Spleen (tissue), 11 donors: ENCODE results near the gene GRB10. TPM values are rescaled to one million over a fixed set of nuclear protein-coding genes. Genes with fewer than 3 reads are reported as not detected.

Source experiments
- DNase-seq: peaks from one replicate; pipeline ENCODE4 v3.0.0-alpha.2; 2020
- H3K27ac ChIP-seq, 8 donors: fragments of 200-600 bp; sonication (generic) in 7 of 8; 1 replicate in 4 of 8; 2 replicates in 4 of 8; pipeline versions ENCODE4 v1.5.0 to v1.8.0; 2016 to 2021; ENCODE audit warnings: inconsistent platforms in 4 of 8, mild to moderate bottlenecking in 4 of 8, moderate library complexity in 1 of 8
- H3K27me3 ChIP-seq, 7 donors: fragments of 200-600 bp; sonication (generic) in 6 of 7; replicated peaks in 1 of 7; 1 replicate in 4 of 7; 2 replicates in 3 of 7; pipeline versions ENCODE4 v1.5.0 to v1.8.0; 2016 to 2021; ENCODE audit warnings: inconsistent platforms in 3 of 7, mild to moderate bottlenecking in 1 of 7
- H3K36me3 ChIP-seq, 6 donors: fragments of 200-600 bp; sonication (generic) in 5 of 6; 1 replicate in 4 of 6; 2 replicates in 2 of 6; pipeline versions ENCODE4 v1.5.0 to v1.8.0; 2016 to 2021; ENCODE audit warnings: inconsistent platforms in 2 of 6
- H3K4me1 ChIP-seq, 6 donors: fragments of 200-600 bp; sonication (generic) in 5 of 6; 1 replicate in 3 of 6; 2 replicates in 3 of 6; pipeline versions ENCODE4 v1.5.0 to v1.8.0; 2016 to 2021; ENCODE audit warnings: inconsistent platforms in 3 of 6
- H3K4me3 ChIP-seq, 8 donors: fragments of 200-600 bp; sonication (generic) in 7 of 8; 1 replicate in 4 of 8; 2 replicates in 4 of 8; pipeline versions ENCODE4 v1.5.0 to v1.8.0; 2016 to 2021; ENCODE audit warnings: inconsistent platforms in 4 of 8, mild to moderate bottlenecking in 4 of 8, moderate library complexity in 2 of 8
- H3K9me3 ChIP-seq, 8 donors: fragments of 200-600 bp; sonication (generic) in 7 of 8; 1 replicate in 4 of 8; 2 replicates in 4 of 8; pipeline versions ENCODE4 v1.5.0 to v1.8.0; 2016 to 2021; ENCODE audit warnings: inconsistent platforms in 4 of 8
- POLR2A ChIP-seq, 3 donors: fragments of 450-650 bp; IDR thresholded peaks; one replicate each; pipeline ENCODE4 v1.5.1; 2017; ENCODE audit warnings: antibody characterized with exemption in 3 of 3, mild to moderate bottlenecking in 1 of 3
- POLR2AphosphoS5 ChIP-seq, 3 donors: sonication (generic); formaldehyde crosslinking; IDR thresholded peaks; one replicate each; pipeline ENCODE4 v1.5.1; 2017; ENCODE audit warnings: antibody characterized with exemption in 3 of 3
- WGBS, 5 donors: extraction: QIAGEN DNeasy Blood & Tissue Kit in 3 of 5; methylation state at CpG; one replicate each; pipeline versions ENCODE4 v1.1.5 to v1.1.7; 2013 to 2018; 5-methylcytosine and 5-hydroxymethylcytosine counted together
- intact Hi-C: fragments of 100-400 bp; cut with DNase I; formaldehyde crosslinking; loops from one replicate; pipeline ENCODE4 v1.15.0; 2023; ENCODE audit warnings: low total_unique reads
- polyA plus RNA-seq, 3 donors: library from polyadenylated mRNA; stranded (reverse); fragments of 200-250 nt; gene quantifications; one replicate each; pipeline ENCODE4 v1.2.1, GENCODE V29; 2013
- total RNA-seq, 7 donors: library from RNA; depleted of rRNA in 3 of 7; stranded (reverse); fragments of >200 nt in 3 of 7; fragmentation: NEBNext Ultra II Directional in 4 of 7; extraction: Animal tissue kit (Norgen Biotek cat#: 25700) in 4 of 7; gene quantifications; one replicate each; pipeline versions ENCODE4 v1.1.0 to v1.2.1, GENCODE V29; 2016 to 2021
- TF ChIP-seq, protein P1 (sequence below), 11 experiments: fragments of 200-600 bp in 7 of 11; fragments of 450-650 bp in 4 of 11; sonication (generic) in 4 of 11; IDR thresholded peaks in 8 of 11; conservative IDR thresholded peaks in 3 of 11; 1 replicate in 7 of 11; 2 replicates in 4 of 11; pipeline versions ENCODE4 v1.4.0 to v1.8.0; 2016 to 2021; ENCODE audit warnings: antibody characterized with exemption in 11 of 11, inconsistent platforms in 4 of 11, mild to moderate bottlenecking in 1 of 11
- donor health status: healthy with polysubstance abuse.
- donor health status: DM: no; HTN: no; CAD: no; lungs with moderate emphysema.
- donor health status: DM: no; HTN: no; CAD: no.
- donor health status: Bipolar disorder and iron deficiency.
- donor health status: healthy.
- donor health status: DM: no; HTN: no; CAD: no.
- donor health status: DM: yes; HTN: yes; CAD: no.

Gene GRB10
- total and polyA plus RNA-seq, 10 donors = 11.3 to 159 (median 115) TPM

DNA sequence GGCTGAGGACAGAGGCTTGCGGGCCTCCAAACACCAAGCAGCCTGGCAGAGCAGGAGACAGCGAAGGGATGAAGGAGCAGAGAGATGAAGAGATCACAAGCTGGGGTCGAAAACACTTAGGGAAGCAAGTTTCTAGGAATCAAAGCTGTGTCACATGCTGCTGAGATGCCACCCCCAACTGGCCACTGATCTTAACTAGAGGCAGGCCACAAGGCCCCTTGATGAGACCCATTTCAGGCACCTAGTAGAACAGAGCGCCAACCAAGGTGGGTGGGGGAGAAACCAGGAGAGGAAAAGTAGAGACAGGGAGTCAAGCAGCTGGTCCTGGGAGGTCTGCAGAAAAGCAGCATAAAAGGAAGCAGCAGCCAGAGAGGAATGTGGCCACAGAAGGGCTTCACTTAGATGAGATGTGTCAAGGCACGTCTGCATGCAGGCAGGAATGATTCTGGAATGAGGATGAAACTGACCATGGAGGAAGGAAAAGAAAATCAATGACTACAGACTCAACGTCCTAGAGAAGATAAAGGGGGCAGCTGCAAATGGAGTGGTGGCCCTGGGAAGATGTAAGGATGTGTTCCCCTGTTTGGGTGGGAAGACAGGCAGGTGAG is 132.5 kb downstream of the GRB10 start:
- Histone ChIP-seq H3K27me3 (no peaks in the 10 kb centered on the region), H3K27ac (no peak overlapping the region), H3K9me3 (no peaks in the 10 kb centered on the region), H3K4me3 (no peak overlapping the region), H3K4me1 (peaks cover 0 to 30% (median 10%) of the 10 kb centered on the region in 6 donors), H3K36me3 (peaks cover 0 to 39% (median 0%) of the 10 kb centered on the region in 6 donors)
- intact Hi-C loops = no loop called here
- TF ChIP-seq POLR2AphosphoS5 (IDR thresholded peaks at IDR 0.05) (no peak), POLR2A (IDR thresholded peaks at IDR 0.05) (no peak)
- TF ChIP-seq, protein P1, sequence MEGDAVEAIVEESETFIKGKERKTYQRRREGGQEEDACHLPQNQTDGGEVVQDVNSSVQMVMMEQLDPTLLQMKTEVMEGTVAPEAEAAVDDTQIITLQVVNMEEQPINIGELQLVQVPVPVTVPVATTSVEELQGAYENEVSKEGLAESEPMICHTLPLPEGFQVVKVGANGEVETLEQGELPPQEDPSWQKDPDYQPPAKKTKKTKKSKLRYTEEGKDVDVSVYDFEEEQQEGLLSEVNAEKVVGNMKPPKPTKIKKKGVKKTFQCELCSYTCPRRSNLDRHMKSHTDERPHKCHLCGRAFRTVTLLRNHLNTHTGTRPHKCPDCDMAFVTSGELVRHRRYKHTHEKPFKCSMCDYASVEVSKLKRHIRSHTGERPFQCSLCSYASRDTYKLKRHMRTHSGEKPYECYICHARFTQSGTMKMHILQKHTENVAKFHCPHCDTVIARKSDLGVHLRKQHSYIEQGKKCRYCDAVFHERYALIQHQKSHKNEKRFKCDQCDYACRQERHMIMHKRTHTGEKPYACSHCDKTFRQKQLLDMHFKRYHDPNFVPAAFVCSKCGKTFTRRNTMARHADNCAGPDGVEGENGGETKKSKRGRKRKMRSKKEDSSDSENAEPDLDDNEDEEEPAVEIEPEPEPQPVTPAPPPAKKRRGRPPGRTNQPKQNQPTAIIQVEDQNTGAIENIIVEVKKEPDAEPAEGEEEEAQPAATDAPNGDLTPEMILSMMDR (IDR thresholded peaks at IDR 0.05 in 8 of 11, conservative IDR thresholded peaks at IDR 0.05 in 3 of 11) = no peak
- no peak for DNase-seq
- WGBS, 5 donors = 80 to 84% (median 82%) methylated on average over 6 of the region's 6 CpGs

DNA sequence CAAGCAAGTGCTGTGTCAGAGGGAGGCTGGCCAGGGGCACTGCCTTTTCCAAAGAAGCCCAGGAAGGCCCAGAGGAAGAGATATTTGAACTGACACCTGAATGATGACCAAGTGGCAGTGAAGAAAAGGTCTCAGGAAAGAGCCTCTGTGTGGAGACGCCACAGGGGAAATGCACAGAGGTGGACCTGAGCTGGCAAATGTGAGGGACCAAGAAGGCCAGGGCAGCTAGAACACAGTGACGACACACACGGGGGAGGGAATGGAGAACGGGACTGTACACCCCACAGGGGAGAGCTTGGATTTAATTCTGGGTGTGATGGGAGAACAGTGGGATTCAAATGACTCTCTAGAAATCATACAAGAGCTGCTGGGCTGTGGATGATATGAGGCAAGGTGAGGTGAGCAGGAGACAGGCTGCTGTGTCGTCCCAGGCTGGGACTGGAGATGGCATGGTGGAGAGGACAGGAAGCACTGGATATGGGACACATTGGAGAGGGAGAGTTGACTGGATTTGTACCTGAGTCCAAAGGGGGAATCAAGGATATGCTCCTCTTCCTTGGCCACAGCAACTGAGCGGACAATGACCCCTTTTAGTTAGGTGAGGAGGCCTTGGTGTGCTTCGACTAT is 133.3 kb downstream of the GRB10 start:
- H3K9me3 ChIP-seq = no peaks in the 10 kb centered on the region
- WGBS, 5 donors = 87 to 97% (median 92%) methylated on average over 7 of the region's 7 CpGs

DNA sequence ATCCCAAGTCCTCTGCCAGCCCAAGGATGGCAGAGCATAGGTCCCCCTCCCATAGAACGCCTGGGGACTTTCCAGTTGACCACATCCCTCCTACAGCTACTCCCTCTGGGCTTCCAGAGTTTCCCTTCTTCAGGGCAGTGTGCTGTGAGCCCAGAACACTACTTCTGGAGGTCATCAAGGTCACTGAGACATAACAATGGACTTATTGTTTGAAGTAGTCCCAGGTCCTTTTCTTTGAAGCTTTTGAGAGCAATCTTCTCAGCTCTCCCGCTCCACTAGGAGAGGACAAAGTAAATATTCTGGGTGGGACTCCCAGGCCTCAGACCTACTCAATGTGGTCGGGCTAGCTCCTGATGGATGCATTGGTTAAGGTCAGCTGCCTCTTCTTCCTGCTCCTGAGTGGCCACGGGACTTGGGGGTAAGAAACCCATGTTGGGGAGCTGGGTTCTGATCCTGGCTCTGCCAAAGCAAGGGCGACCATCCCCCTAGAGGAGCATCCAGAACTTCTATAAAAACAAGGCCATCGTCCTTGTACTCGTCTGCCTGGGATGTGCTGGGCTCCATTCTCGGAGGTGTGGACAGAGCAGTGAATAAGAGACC is 134.0 kb downstream of the GRB10 start:
- DNase-seq = no peak
- intact Hi-C loops = no loop called here
- TF ChIP-seq POLR2AphosphoS5 (IDR thresholded peaks at IDR 0.05) (no peak), POLR2A (IDR thresholded peaks at IDR 0.05) (no peak)
- TF ChIP-seq, protein P1 (IDR thresholded peaks at IDR 0.05 in 8 of 11, conservative IDR thresholded peaks at IDR 0.05 in 3 of 11) = no peak
- Histone ChIP-seq H3K9me3 (no peaks in the 10 kb centered on the region), H3K27me3 (no peaks in the 10 kb centered on the region), H3K27ac (no peak overlapping the region), H3K4me3 (no peak overlapping the region), H3K4me1 (peaks cover 0 to 15% (median 4%) of the 10 kb centered on the region in 6 donors), H3K36me3 (peaks cover 0 to 29% (median 0%) of the 10 kb centered on the region in 6 donors)
- 81 to 88% (median 86%) methylated on average over 7 to 8 of the region's 8 CpGs for WGBS, 5 donors

More for the DNA sequence above, 133.3 kb downstream of the GRB10 start:
- intact Hi-C loops = no loop called here
- TF ChIP-seq POLR2A (IDR thresholded peaks at IDR 0.05) (no peak), POLR2AphosphoS5 (IDR thresholded peaks at IDR 0.05) (no peak)
- TF ChIP-seq, protein P1 (IDR thresholded peaks at IDR 0.05 in 8 of 11, conservative IDR thresholded peaks at IDR 0.05 in 3 of 11) = no peak
- no peak overlapping the region for H3K27ac ChIP-seq
- DNase-seq = no peak
- H3K4me3 ChIP-seq = no peak overlapping the region
- H3K27me3 ChIP-seq = no peaks in the 10 kb centered on the region
- peaks cover 0 to 34% (median 0%) of the 10 kb centered on the region in 6 donors for H3K36me3 ChIP-seq
- H3K4me1 ChIP-seq = peaks cover 0 to 22% (median 7%) of the 10 kb centered on the region in 6 donors

DNA sequence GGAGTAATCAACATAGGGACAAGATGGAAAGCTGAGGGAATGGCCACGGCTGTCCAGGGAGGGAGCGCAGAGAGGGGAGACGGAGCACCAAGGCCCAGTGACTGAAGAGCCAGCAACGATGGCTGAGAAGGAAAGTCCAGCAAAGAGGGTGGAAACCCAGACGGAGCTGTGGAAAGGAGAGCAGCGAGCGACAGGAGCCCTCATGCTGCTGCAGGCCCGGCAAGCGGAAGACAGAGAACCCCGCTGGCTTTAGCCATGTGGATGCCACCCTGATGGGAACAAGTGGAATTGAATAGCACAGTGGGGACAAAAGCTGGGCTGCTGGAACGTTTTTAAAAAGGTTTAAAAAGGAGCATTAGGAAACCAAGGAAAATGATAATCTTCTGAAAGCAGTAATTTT is 134.6 kb downstream of the GRB10 start:
- no peak overlapping the region for H3K27ac ChIP-seq
- intact Hi-C loops = no loop called here
- H3K27me3 ChIP-seq = no peaks in the 10 kb centered on the region
- TF ChIP-seq, protein P1 (IDR thresholded peaks at IDR 0.05 in 8 of 11, conservative IDR thresholded peaks at IDR 0.05 in 3 of 11) = no peak
- no peak for TF ChIP-seq POLR2AphosphoS5 (IDR thresholded peaks at IDR 0.05)
- no peak for TF ChIP-seq POLR2A (IDR thresholded peaks at IDR 0.05)
- WGBS, 5 donors = 91 to 97% (median 95%) methylated on average over 11 of the region's 11 CpGs
- H3K36me3 ChIP-seq = peaks cover 0 to 29% (median 0%) of the 10 kb centered on the region in 6 donors
- H3K4me1 ChIP-seq = peaks cover 0 to 9% (median 1%) of the 10 kb centered on the region in 6 donors
- DNase-seq = no peak
- no peaks in the 10 kb centered on the region for H3K9me3 ChIP-seq
- no peak overlapping the region for H3K4me3 ChIP-seq
